HEK293 (cell line): ENCODE data around the gene SUPV3L1.
A peak's percentile ranks its signal among the peaks of the same experiment; 100 is the strongest.

Source experiments
- CTCF ChIA-PET: fragments of 350-600 bp; formaldehyde crosslinking; extraction: SDS; loops from one replicate; lab custom pipeline; 2021; ENCODE audit warnings: antibody characterized with exemption; lab: Yijun Ruan, JAX
- POLR2A ChIA-PET: fragments of 300-600 bp; formaldehyde crosslinking; extraction: SDS; loops from one replicate; lab custom pipeline; 2020; ENCODE audit warnings: antibody characterized with exemption, inconsistent platforms; lab: Yijun Ruan, JAX
- H3K27ac ChIP-seq: fragments of 200-500 bp; sonication (Bioruptor generic); 2 replicates; pipeline ENCODE4 v1.5.1; 2014; ENCODE audit warnings: low read depth, low read length, control low read depth, inconsistent platforms; ENCODE audit errors: extremely low read depth
- H3K36me3 ChIP-seq, 2 experiments: fragments of 200-500 bp in 1 of 2; sonication (Bioruptor generic) in 1 of 2; 1 replicate in 1 of 2; 2 replicates in 1 of 2; pipeline ENCODE4 v1.5.1; 2014 to 2017; ENCODE audit warnings: inconsistent platforms in 2 of 2, low read length in 2 of 2; ENCODE audit not compliant: control insufficient read depth in 2 of 2, insufficient read depth in 1 of 2
- H3K4me1 ChIP-seq: fragments of 200-500 bp; sonication (Bioruptor generic); 2 replicates; pipeline ENCODE4 v1.5.1; 2014; ENCODE audit warnings: mild to moderate bottlenecking, low read length, inconsistent platforms; ENCODE audit not compliant: control insufficient read depth, insufficient read depth
- H3K4me3 ChIP-seq: 2 replicates; pipeline ENCODE4 v1.5.1; 2011; ENCODE audit warnings: low read depth, mild to moderate bottlenecking, control low read depth, low read length, moderate library complexity
- H3K9me3 ChIP-seq: fragments of 200-500 bp; sonication (Bioruptor generic); 2 replicates; pipeline ENCODE4 v1.5.1; 2014; ENCODE audit warnings: low read depth, low read length, inconsistent platforms; ENCODE audit not compliant: control insufficient read depth, insufficient read depth
- FEZF1 ChIP-seq: fragments of 450-650 bp; formaldehyde crosslinking; IDR thresholded peaks from 2 replicates; pipeline ENCODE4 v1.5.1; 2016; ENCODE audit warnings: missing biosample characterization, missing genetic modification characterization
- GFI1B ChIP-seq: fragments of 450-650 bp; formaldehyde crosslinking; IDR thresholded peaks from 2 replicates; pipeline ENCODE4 v1.5.1; 2016; ENCODE audit warnings: missing biosample characterization, missing genetic modification characterization
- GLIS2 ChIP-seq: fragments of 450-650 bp; formaldehyde crosslinking; IDR thresholded peaks from 2 replicates; pipeline ENCODE4 v1.5.1; 2016; ENCODE audit warnings: missing biosample characterization, missing genetic modification characterization
- HOXD13 ChIP-seq: sonication (generic); formaldehyde crosslinking; IDR thresholded peaks from 2 replicates; pipeline ENCODE4 v1.8.0; 2022; ENCODE audit warnings: missing genetic modification reagents, borderline replicate concordance
- PBX3 ChIP-seq: sonication (generic); formaldehyde crosslinking; IDR thresholded peaks from 2 replicates; pipeline ENCODE4 v1.8.1; 2022; ENCODE audit warnings: mild to moderate bottlenecking, moderate library complexity, missing genetic modification reagents
- SCRT2 ChIP-seq: fragments of 450-650 bp; formaldehyde crosslinking; IDR thresholded peaks from 2 replicates; pipeline ENCODE4 v1.5.1; 2016; ENCODE audit warnings: missing biosample characterization, missing genetic modification characterization
- SETDB1 ChIP-seq: IDR thresholded peaks from one replicate; pipeline ENCODE4 v1.6.1; 2017; ENCODE audit warnings: mild to moderate bottlenecking, low read length, moderate library complexity, mixed read lengths; ENCODE audit not compliant: insufficient read length
- SP2 ChIP-seq: fragments of 450-650 bp; formaldehyde crosslinking; IDR thresholded peaks from 2 replicates; pipeline ENCODE4 v1.5.1; 2016; ENCODE audit warnings: missing biosample characterization, missing genetic modification characterization
- TSHZ1 ChIP-seq: fragments of 450-650 bp; formaldehyde crosslinking; IDR thresholded peaks from 2 replicates; pipeline ENCODE4 v1.5.1; 2016; ENCODE audit warnings: missing biosample characterization, missing genetic modification characterization, borderline replicate concordance
- ZBTB17 ChIP-seq: fragments of 450-650 bp; formaldehyde crosslinking; IDR thresholded peaks from 2 replicates; pipeline ENCODE4 v1.5.1; 2016; ENCODE audit warnings: missing biosample characterization, missing genetic modification characterization
- ZBTB49 ChIP-seq: fragments of 450-650 bp; formaldehyde crosslinking; IDR thresholded peaks from 2 replicates; pipeline ENCODE4 v1.5.1; 2016; ENCODE audit warnings: missing biosample characterization, missing genetic modification characterization, low read depth
- ZEB2 ChIP-seq: fragments of 450-650 bp; formaldehyde crosslinking; IDR thresholded peaks from 2 replicates; pipeline ENCODE4 v1.5.1; 2016; ENCODE audit warnings: missing biosample characterization, missing genetic modification characterization
- ZIC2 ChIP-seq: fragments of 450-650 bp; formaldehyde crosslinking; IDR thresholded peaks from 2 replicates; pipeline ENCODE4 v1.5.1; 2016; ENCODE audit warnings: missing biosample characterization, missing genetic modification characterization
- ZNF140 ChIP-seq: fragments of 450-650 bp; formaldehyde crosslinking; IDR thresholded peaks from 2 replicates; pipeline ENCODE4 v1.5.1; 2016; ENCODE audit warnings: missing biosample characterization, missing genetic modification characterization
- ZNF169 ChIP-seq: fragments of 450-650 bp; formaldehyde crosslinking; IDR thresholded peaks from 2 replicates; pipeline ENCODE4 v1.5.1; 2016; ENCODE audit warnings: missing biosample characterization, missing genetic modification characterization
- ZNF2 ChIP-seq: fragments of 450-650 bp; formaldehyde crosslinking; IDR thresholded peaks from 2 replicates; pipeline ENCODE4 v1.5.1; 2016; ENCODE audit warnings: missing biosample characterization, missing genetic modification characterization
- ZNF221 ChIP-seq: fragments of 450-650 bp; formaldehyde crosslinking; IDR thresholded peaks from 2 replicates; pipeline ENCODE4 v1.5.1; 2017; ENCODE audit warnings: missing biosample characterization, missing genetic modification characterization, borderline replicate concordance
- ZNF23 ChIP-seq: fragments of 450-650 bp; formaldehyde crosslinking; IDR thresholded peaks from 2 replicates; pipeline ENCODE4 v1.5.1; 2016; ENCODE audit warnings: missing biosample characterization, missing genetic modification characterization, borderline replicate concordance
- ZNF280C ChIP-seq: fragments of 450-650 bp; formaldehyde crosslinking; IDR thresholded peaks from 2 replicates; pipeline ENCODE4 v1.5.1; 2016; ENCODE audit warnings: missing biosample characterization, missing genetic modification characterization
- ZNF391 ChIP-seq: fragments of 450-650 bp; formaldehyde crosslinking; IDR thresholded peaks from 2 replicates; pipeline ENCODE4 v1.5.1; 2016; ENCODE audit warnings: low read depth, missing biosample characterization, missing genetic modification characterization, borderline replicate concordance
- ZNF549 ChIP-seq: fragments of 450-650 bp; IDR thresholded peaks from 2 replicates; pipeline ENCODE4 v1.5.1; 2018; ENCODE audit warnings: missing biosample characterization, missing genetic modification characterization, mild to moderate bottlenecking, inconsistent platforms, moderate library complexity
- ZNF580 ChIP-seq: fragments of 450-650 bp; formaldehyde crosslinking; IDR thresholded peaks from 2 replicates; pipeline ENCODE4 v1.5.1; 2016; ENCODE audit warnings: missing biosample characterization, missing genetic modification characterization
- ZNF596 ChIP-seq: fragments of 450-650 bp; IDR thresholded peaks from 2 replicates; pipeline ENCODE4 v1.5.0; 2018; ENCODE audit warnings: missing biosample characterization, mild to moderate bottlenecking, missing genetic modification characterization, moderate library complexity
- ZNF600 ChIP-seq: fragments of 450-650 bp; formaldehyde crosslinking; IDR thresholded peaks from 2 replicates; pipeline ENCODE4 v1.5.1; 2016; ENCODE audit warnings: missing biosample characterization, missing genetic modification characterization
- ZNF621 ChIP-seq: fragments of 450-650 bp; formaldehyde crosslinking; IDR thresholded peaks from 2 replicates; pipeline ENCODE4 v1.5.1; 2017; ENCODE audit warnings: missing biosample characterization, missing genetic modification characterization
- ZNF664 ChIP-seq: fragments of 450-650 bp; formaldehyde crosslinking; IDR thresholded peaks from 2 replicates; pipeline ENCODE4 v1.5.1; 2016; ENCODE audit warnings: missing biosample characterization, missing genetic modification characterization
- ZNF677 ChIP-seq: fragments of 450-650 bp; IDR thresholded peaks from 2 replicates; pipeline ENCODE4 v1.5.0; 2018; ENCODE audit warnings: missing biosample characterization, mild to moderate bottlenecking, missing genetic modification characterization, moderate library complexity

The SUPV3L1 gene

GRCh38 chr10:69216577-69217118 lies 36.6 kb downstream of the SUPV3L1 start:
- H3K9me3 ChIP-seq, result no peaks in the 10 kb centered on the region
- no peak overlapping the region for H3K27ac ChIP-seq
- CTCF ChIA-PET, result interaction anchor here (1.6 kb wide), 1 partner anchor 191 kb away, joined by 9 read pairs; no protein-coding TSS in a partner anchor

GRCh38 chr10:69217119-69217754 lies 37.2 kb downstream of the SUPV3L1 start:
- H3K27ac ChIP-seq, result no peak overlapping the region
- 0 out of 2 replicates have a peak, but pooled peaks cover 7% of the 10 kb centered on the region for H3K4me1 ChIP-seq
- H3K4me3 ChIP-seq, result no peak overlapping the region
- no peaks in the 10 kb centered on the region for H3K9me3 ChIP-seq
- H3K36me3 ChIP-seq, result no peaks in the 10 kb centered on the region
- ChIA-PET CTCF (interaction anchor here (0.6 to 1.6 kb wide), 3 partner anchors 191 to 492 kb away, joined by 3 to 9 read pairs (median 4); no protein-coding TSS in a partner anchor), POLR2A (interaction anchor here (0.6 kb wide), 1 partner anchor 57 kb away, joined by 5 read pairs; no protein-coding TSS in a partner anchor)
- peak; percentile 64; the same call in 1 of the 2 replicates for TF ChIP-seq ZNF600 (tag by site-specific recombination)
- no peak for TF ChIP-seq ZNF140 (tag by site-specific recombination)
- TF ChIP-seq ZNF596 (tag by site-specific recombination), result no peak
- no peak for TF ChIP-seq ZNF580 (tag by site-specific recombination)
- TF ChIP-seq TSHZ1 (tag by site-specific recombination), result peak; percentile 90; the same call in 1 of the 2 replicates
- no peak for TF ChIP-seq ZNF621 (tag by site-specific recombination)
- no peak for TF ChIP-seq ZNF549 (tag by site-specific recombination)
- TF ChIP-seq GFI1B, result peak; percentile 19; the same call in 1 of the 2 replicates
- TF ChIP-seq ZNF23 (tag by site-specific recombination), result no peak

More at GRCh38 chr10:69216577-69217118, 36.6 kb downstream of the SUPV3L1 start:
- Histone ChIP-seq H3K4me3 (no peak overlapping the region), H3K4me1 (0 out of 2 replicates have a peak, but pooled peaks cover 7% of the 10 kb centered on the region), H3K36me3 (no peaks in the 10 kb centered on the region)
- POLR2A ChIA-PET, result interaction anchor here (0.6 kb wide), 1 partner anchor 57 kb away, joined by 5 read pairs; no protein-coding TSS in a partner anchor
- TF ChIP-seq ZBTB17 (tag by site-specific recombination) (no peak), SP2 (tag by site-specific recombination) (no peak), GLIS2 (no peak), ZNF280C (tag by site-specific recombination) (no peak), ZNF677 (no peak), ZEB2 (tag by site-specific recombination) (no peak), ZNF391 (tag by site-specific recombination) (no peak), HOXD13 (CRISPR knock-in tag) (no peak), SETDB1 (no peak), ZNF2 (tag by site-specific recombination) (no peak), ZNF169 (tag by site-specific recombination) (no peak), FEZF1 (no peak), PBX3 (CRISPR knock-in tag) (no peak), SCRT2 (no peak), ZBTB49 (tag by site-specific recombination) (no peak), ZNF664 (tag by site-specific recombination) (no peak), ZNF221 (tag by site-specific recombination) (no peak), ZIC2 (no peak)
